ENCODE results near the gene CTXN1.
A peak's percentile ranks its signal among the peaks of the same experiment; 100 is the strongest.

GRCh38 chr19:7928741-7929701 is 3.1 kb upstream of the CTXN1 start:
- TF ChIP-seq CTCF (conservative IDR thresholded peaks at IDR 0.05; ENCODE audit: low read length) (peak; percentile 67), EZH2phosphoT487 (IDR thresholded peaks at IDR 0.05; ENCODE audit: borderline replicate concordance) (no peak)

Data from Loucy (cell line).